Large intestine (tissue), 3 donors: ENCODE data around the gene EEF1E1. TPM values are rescaled to one million over a fixed set of nuclear protein-coding genes. Genes with fewer than 3 reads are reported as not detected.

Experiments used
- DNase-seq, 2 donors: peaks; one replicate each; pipeline versions ENCODE4 v3.0.0 to v3.0.0-alpha.2; 2013
- H3K27ac ChIP-seq: one replicate; pipeline ENCODE4 v1.5.1; 2013; ENCODE audit warnings: low read length
- H3K27me3 ChIP-seq: 2 replicates; pipeline ENCODE4 v1.6.1; 2013; ENCODE audit warnings: low read length; ENCODE audit not compliant: control insufficient read depth, insufficient read depth
- H3K36me3 ChIP-seq: 2 replicates; pipeline ENCODE4 v1.6.1; 2013; ENCODE audit warnings: low read length; ENCODE audit not compliant: control insufficient read depth, insufficient read depth
- H3K4me1 ChIP-seq: one replicate; pipeline ENCODE4 v1.6.1; 2013; ENCODE audit warnings: low read length; ENCODE audit not compliant: control insufficient read depth, insufficient read depth
- H3K4me3 ChIP-seq: one replicate; pipeline ENCODE4 v1.5.1; 2013; ENCODE audit warnings: low read length
- H3K9me3 ChIP-seq: one replicate; pipeline ENCODE4 v1.6.1; 2013; ENCODE audit warnings: mild to moderate bottlenecking, low read depth, low read length, moderate library complexity; ENCODE audit not compliant: control insufficient read depth
- WGBS: methylation state at CpG from one replicate; pipeline ENCODE4 v1.1.5; 2013; ENCODE audit warnings: low lambda C conversion rate; ENCODE audit not compliant: insufficient coverage; 5-methylcytosine and 5-hydroxymethylcytosine counted together
- polyA plus RNA-seq: library from polyadenylated mRNA; unstranded; fragments of 120-200 nt; gene quantifications from one replicate; pipeline ENCODE4 v1.2.1, GENCODE V29; 2013

Gene EEF1E1
- polyA plus RNA-seq, 1 donor, result 28.0 TPM

DNA sequence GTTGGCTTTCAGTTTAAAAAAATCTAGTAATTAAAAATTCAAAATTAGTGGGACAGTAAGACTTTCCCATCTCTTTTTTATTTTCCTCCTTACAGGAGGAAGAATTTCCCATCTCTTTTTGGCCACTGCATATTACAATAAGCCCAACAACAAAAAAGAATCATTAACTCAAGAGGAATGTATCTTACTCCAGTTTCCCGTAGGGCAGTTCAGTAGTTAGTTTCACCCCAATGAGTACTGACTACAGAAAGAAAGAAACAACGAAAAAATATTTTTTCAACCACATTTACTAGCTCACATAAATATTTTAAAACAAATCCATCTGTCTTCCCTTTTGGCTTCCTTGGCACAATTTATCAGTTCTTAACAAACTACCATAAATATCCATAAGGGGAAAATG is 23.2 kb downstream of the EEF1E1 start:
- H3K36me3 ChIP-seq, result no peaks in the 10 kb centered on the region
- H3K27ac ChIP-seq, result no peak overlapping the region
- no peaks in the 10 kb centered on the region for H3K27me3 ChIP-seq
- H3K4me1 ChIP-seq, result peaks cover 4% of the 10 kb centered on the region
- H3K9me3 ChIP-seq, result no peaks in the 10 kb centered on the region
- DNase-seq, result no peak
- no CpG with 5 or more reads among the region's 2 CpGs for WGBS
- H3K4me3 ChIP-seq, result no peak overlapping the region

DNA sequence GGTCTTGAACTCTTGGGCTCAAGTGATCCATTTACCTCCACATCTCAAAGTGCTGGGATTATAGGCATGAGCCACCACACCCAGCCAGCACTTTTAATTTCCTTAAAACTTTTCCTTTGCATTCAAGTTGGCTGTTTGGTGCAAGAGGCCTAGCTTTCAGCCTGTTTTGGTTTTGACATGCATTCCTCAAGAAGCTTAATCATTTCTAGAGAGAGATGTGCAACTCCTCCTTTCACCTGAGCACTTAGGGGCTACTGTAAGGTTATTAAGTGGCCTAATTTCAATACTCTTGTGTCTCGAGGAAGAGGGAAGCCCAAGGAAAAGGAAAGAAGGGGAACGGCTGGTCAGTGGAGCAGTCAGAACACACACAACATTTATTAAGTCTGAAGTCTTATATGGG is 24.4 kb downstream of the EEF1E1 start:
- no peak overlapping the region for H3K27ac ChIP-seq
- no CpG with 5 or more reads among the region's 2 CpGs for WGBS
- no peaks in the 10 kb centered on the region for H3K27me3 ChIP-seq
- H3K9me3 ChIP-seq, result no peaks in the 10 kb centered on the region
- no peak for DNase-seq
- H3K36me3 ChIP-seq, result no peaks in the 10 kb centered on the region
- peaks cover 4% of the 10 kb centered on the region for H3K4me1 ChIP-seq
- no peak overlapping the region for H3K4me3 ChIP-seq

DNA sequence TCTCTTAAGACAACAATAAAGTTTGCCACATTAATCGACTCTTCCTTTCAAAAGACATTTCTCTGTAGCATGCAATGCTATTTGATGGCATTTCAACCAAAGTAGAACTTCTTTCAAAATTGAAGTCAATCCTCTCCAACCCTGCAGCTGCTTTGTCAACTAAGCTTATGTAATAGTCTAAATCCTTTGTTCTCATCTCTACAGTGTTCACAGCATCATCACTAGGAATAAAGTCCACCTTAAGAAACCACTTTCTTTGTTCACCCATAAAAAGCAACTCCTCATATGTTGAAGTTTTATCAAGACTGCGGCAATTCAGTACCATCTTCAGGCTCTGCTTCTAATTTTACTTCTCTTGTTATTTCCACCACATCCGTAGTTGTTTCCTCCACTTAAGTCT is 26.6 kb downstream of the EEF1E1 start:
- H3K36me3 ChIP-seq, result no peaks in the 10 kb centered on the region
- H3K27me3 ChIP-seq, result no peaks in the 10 kb centered on the region
- H3K4me3 ChIP-seq, result no peak overlapping the region
- DNase-seq, result no peak
- no peak overlapping the region for H3K27ac ChIP-seq
- H3K4me1 ChIP-seq, result peaks cover under 1% of the 10 kb centered on the region
- 71% methylated on average over 1 of the region's 3 CpGs for WGBS
- no peaks in the 10 kb centered on the region for H3K9me3 ChIP-seq

DNA sequence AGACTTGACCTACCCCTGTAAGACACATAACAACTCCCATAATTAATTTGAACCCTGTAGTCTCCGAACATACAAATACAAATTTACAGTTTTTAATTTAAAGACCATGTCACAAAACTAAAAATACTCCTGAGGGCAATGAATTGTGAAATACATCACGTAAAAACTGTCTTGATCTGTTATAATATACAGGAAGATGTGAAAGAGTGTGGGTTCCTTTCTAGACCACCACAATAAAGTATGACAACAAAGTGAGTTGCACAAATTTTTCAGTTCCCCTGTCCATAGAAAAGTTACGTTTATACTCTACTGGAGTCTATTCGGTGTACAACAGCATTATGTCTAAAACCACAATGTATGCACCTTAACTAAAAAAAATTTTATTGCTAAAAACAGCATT is 27.2 kb downstream of the EEF1E1 start:
- Histone ChIP-seq H3K9me3 (no peaks in the 10 kb centered on the region), H3K36me3 (no peaks in the 10 kb centered on the region), H3K4me3 (no peak overlapping the region), H3K4me1 (no peaks in the 10 kb centered on the region), H3K27me3 (no peaks in the 10 kb centered on the region), H3K27ac (no peak overlapping the region)
- WGBS, result 80% methylated on average over 1 of the region's 4 CpGs
- DNase-seq, result no peak

DNA sequence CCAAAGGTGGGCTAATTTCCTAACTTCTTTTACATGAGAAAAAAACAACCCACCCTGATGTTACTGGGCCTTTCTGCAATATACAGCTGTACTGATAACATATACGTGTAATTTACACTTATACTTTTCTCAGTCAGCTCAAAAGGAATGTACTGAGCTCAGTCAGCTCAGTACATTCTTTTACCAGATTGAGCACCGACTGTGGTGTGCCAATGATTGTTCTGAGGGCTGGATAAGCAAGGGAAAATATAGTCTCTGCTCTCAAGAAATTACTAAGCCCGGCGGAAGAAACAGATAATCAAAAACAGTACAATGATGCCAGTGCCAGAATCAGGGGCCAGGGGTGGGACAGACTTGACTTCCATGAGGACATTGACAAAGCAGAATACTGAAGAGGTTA is 28.1 kb downstream of the EEF1E1 start:
- Histone ChIP-seq H3K9me3 (no peaks in the 10 kb centered on the region), H3K4me1 (no peaks in the 10 kb centered on the region), H3K4me3 (no peak overlapping the region), H3K27ac (no peak overlapping the region), H3K36me3 (no peaks in the 10 kb centered on the region), H3K27me3 (no peaks in the 10 kb centered on the region)
- DNase-seq, result no peak
- WGBS, result 33% methylated on average over 1 of the region's 4 CpGs

DNA sequence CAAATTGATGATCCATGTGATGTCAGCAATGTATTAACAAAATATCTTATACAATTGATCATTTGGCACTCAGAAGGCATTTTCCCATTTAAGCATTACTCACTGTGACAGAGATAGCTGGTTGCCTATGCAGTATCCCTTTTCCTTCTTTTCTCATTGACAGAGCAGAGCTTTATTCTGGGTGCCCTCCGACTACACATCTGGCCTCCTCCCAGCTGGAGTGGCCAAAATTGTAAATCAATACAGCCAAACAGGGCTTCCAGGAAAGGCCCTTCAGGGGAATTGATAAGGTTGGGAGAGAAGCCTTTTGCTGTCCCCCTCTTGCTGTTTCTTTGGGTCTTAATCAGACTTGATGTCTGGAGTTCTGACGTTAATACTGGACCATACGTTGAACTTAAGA is 28.6 kb downstream of the EEF1E1 start:
- Histone ChIP-seq H3K4me1 (no peaks in the 10 kb centered on the region), H3K27me3 (no peaks in the 10 kb centered on the region), H3K36me3 (no peaks in the 10 kb centered on the region), H3K4me3 (no peak overlapping the region), H3K27ac (no peak overlapping the region), H3K9me3 (no peaks in the 10 kb centered on the region)
- DNase-seq, result no peak
- 100% methylated on average over 1 of the region's 3 CpGs for WGBS

DNA sequence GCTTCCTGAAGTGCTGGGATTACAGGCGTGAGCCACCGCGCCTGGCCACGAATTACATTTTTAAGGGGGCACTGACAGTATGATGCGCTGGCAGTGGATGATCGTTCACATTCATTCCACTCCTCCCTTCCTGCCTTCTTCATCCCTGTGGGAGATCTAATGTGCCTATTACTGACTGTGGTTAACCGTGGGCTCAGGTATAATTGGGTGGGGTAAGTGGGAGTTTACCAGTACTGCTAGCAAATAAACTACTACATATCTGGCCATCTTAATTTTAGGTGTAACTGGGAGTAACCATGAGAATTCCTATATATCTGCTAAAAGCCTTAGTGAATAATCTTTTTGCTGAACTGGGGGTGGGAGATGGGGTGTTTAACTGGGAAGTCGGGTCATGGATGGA is 31.6 kb downstream of the EEF1E1 start:
- H3K27me3 ChIP-seq, result no peaks in the 10 kb centered on the region
- 92% methylated on average over 5 of the region's 8 CpGs for WGBS
- H3K4me3 ChIP-seq, result no peak overlapping the region
- H3K9me3 ChIP-seq, result no peaks in the 10 kb centered on the region
- no peaks in the 10 kb centered on the region for H3K36me3 ChIP-seq
- no peak overlapping the region for H3K27ac ChIP-seq
- peaks cover under 1% of the 10 kb centered on the region for H3K4me1 ChIP-seq
- no peak for DNase-seq

DNA sequence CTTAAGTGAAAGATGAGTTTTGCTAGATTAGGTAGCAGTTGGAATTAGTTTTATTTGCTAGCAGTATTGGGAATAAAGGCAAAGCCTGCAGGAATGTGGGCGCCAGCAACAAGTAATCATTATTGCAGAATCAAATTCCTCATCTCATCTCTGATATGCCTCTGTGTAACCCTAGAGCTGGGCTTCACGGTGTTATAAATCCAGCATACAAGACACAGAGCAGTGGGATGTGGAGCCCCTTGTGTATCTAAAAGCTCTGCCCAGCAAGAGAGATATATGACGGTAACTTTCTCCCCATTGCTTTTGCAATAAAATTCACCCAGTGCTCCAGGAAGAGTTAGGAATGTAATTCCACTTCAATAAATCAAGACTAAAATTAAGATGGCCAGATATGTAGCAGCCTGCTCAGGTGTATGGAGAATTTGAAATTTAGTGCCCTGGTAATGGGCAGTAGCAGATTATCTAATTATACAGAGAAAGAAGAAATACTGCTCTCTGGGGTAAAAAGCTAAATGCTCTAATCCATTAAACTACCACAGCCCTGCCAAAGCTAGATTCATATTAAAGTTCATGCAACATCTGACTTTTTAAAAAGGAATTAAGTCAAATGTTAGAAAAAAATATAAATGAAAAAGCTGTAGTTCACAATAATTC is 32.6 kb downstream of the EEF1E1 start:
- H3K27me3 ChIP-seq, result no peaks in the 10 kb centered on the region
- H3K4me1 ChIP-seq, result peaks cover 10% of the 10 kb centered on the region
- no peaks in the 10 kb centered on the region for H3K36me3 ChIP-seq
- no peak overlapping the region for H3K27ac ChIP-seq
- no peaks in the 10 kb centered on the region for H3K9me3 ChIP-seq
- no CpG with 5 or more reads among the region's 3 CpGs for WGBS
- no peak for DNase-seq
- no peak overlapping the region for H3K4me3 ChIP-seq

DNA sequence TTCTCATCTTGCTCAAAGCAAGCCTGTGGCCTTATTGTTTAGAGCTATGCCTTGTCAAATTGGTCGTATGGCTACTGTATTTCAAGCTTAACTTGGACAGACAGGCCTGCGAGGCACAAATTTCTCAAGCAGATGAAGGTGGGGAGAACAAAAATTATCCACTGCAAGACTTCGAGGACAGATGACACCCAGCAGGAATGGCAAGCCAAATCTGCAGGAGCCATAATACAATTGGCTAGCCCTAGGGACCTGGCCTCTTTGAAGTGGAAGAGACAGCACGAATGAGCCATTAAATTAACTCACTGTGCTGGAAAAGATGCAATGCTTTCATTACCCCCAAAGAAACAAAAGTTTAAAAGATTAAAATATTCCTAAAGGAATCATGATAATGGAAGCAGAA is 33.2 kb downstream of the EEF1E1 start:
- no peaks in the 10 kb centered on the region for H3K27me3 ChIP-seq
- no peaks in the 10 kb centered on the region for H3K36me3 ChIP-seq
- peaks cover 11% of the 10 kb centered on the region for H3K4me1 ChIP-seq
- H3K27ac ChIP-seq, result no peak overlapping the region
- WGBS, result no CpG with 5 or more reads among the region's 4 CpGs
- no peak overlapping the region for H3K4me3 ChIP-seq
- H3K9me3 ChIP-seq, result no peaks in the 10 kb centered on the region
- DNase-seq, result no peak

DNA sequence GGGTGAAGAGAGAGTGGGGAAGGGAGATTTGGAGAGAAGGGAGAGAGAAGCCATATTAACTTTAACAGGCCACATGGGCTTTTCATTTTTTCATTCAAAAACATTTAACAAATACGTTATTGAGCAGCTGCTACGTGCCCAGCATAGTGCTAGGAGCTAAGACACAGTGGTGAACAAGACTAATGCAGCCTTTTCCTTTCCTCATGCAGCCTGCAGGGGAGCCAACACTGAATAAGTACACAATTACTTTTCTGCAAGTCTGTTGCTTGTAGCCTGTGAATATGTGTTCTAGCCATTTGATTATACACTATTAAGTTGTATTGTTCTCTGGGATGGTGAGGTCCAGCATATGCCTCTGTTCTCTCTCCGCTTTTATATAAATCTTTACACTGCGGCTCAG is 36.2 kb downstream of the EEF1E1 start:
- DNase-seq, result no peak
- no peak overlapping the region for H3K4me3 ChIP-seq
- H3K27me3 ChIP-seq, result no peaks in the 10 kb centered on the region
- H3K4me1 ChIP-seq, result peaks cover 11% of the 10 kb centered on the region
- WGBS, result 100% methylated on average over 1 of the region's 4 CpGs
- H3K27ac ChIP-seq, result no peak overlapping the region
- no peaks in the 10 kb centered on the region for H3K9me3 ChIP-seq
- peaks cover 6% of the 10 kb centered on the region for H3K36me3 ChIP-seq

DNA sequence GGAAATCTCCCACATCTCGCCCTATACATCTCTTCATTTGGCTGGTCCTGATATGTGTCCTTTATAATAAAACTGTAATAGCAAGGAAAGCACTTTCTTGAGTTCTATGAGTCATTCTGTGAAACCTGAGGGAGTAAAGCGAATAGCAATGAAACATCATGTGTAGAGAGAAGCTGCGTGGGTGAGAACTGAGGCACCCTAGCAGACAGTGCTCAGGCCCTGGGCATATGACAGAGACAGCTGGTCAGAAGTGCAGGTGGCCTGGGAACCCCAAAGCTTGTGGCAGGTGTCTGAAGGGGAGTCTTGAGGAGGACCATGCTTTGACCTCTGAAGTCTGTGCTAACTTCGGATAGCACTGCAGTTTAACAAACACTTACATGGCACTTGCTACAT is 36.8 kb downstream of the EEF1E1 start:
- no peaks in the 10 kb centered on the region for H3K9me3 ChIP-seq
- H3K36me3 ChIP-seq, result peaks cover 6% of the 10 kb centered on the region
- H3K4me1 ChIP-seq, result peaks cover 11% of the 10 kb centered on the region
- no peak overlapping the region for H3K4me3 ChIP-seq
- 100% methylated on average over 1 of the region's 4 CpGs for WGBS
- H3K27me3 ChIP-seq, result no peaks in the 10 kb centered on the region
- peak overlapping the region; percentile 95 for H3K27ac ChIP-seq
- peak in 1 of 2 donors; percentile 7 for DNase-seq
